Measurements from ENCODE around the gene OTOP2. TPM values are rescaled to one million over a fixed set of nuclear protein-coding genes. Genes with fewer than 3 reads are reported as not detected.

Gene OTOP2
- total and polyA plus RNA-seq, 9 of the 15 experiments (the other 6 are each of a cell fraction or from before 2014, with no cell fraction given), result 0.04 to 0.36 (median 0.14) TPM; not detected in 1

- peak; percentile 59; the same call in 1 of the 2 replicates for TF ChIP-seq ETS1 (conservative IDR thresholded peaks at IDR 0.05; ENCODE audit: control insufficient read depth, low read depth, low read length)
- peak; percentile 86 for TF ChIP-seq LEF1 (IDR thresholded peaks at IDR 0.05)
- TF ChIP-seq ZNF785 (CRISPR knock-in tag; IDR thresholded peaks at IDR 0.05), result no peak
- no peak for TF ChIP-seq ZNF395 (CRISPR knock-in tag; IDR thresholded peaks at IDR 0.05)
- 0 out of 2 replicates have a peak, but pooled peaks have one; percentile 14 for TF ChIP-seq KLF13 (tag; IDR thresholded peaks at IDR 0.05; ENCODE audit: borderline replicate concordance, low read depth)
- TF ChIP-seq POLR3A (IDR thresholded peaks at IDR 0.05; ENCODE audit: borderline replicate concordance, extremely low read depth, insufficient read depth, insufficient read length), result no peak
- TF ChIP-seq SREBF1 (IDR thresholded peaks at IDR 0.05; ENCODE audit: borderline replicate concordance, low read depth, low read length), result no peak
- TF ChIP-seq TOE1 (IDR thresholded peaks at IDR 0.05; ENCODE audit: borderline replicate concordance), result 0 out of 2 replicates have a peak, but pooled peaks have one; percentile 34
- peak; percentile 57; the same call in 1 of the 2 replicates for TF ChIP-seq TOE1 (CRISPR knock-in tag; IDR thresholded peaks at IDR 0.05; ENCODE audit: borderline replicate concordance, low read depth)
- TF ChIP-seq ZFP91 (CRISPR knock-in tag; IDR thresholded peaks at IDR 0.05), result peak; percentile 61; the same call in 1 of the 2 replicates
- peak; percentile 45 for TF ChIP-seq TAF1 (IDR thresholded peaks at IDR 0.05; ENCODE audit: control insufficient read depth, extremely low read depth, insufficient read depth, low read length, severe bottlenecking)
- peak; percentile 27; the same call in 1 of the 2 replicates for TF ChIP-seq CREB3 (tag; conservative IDR thresholded peaks at IDR 0.05; ENCODE audit: low read depth)
- no peak for TF ChIP-seq ZSCAN29 (IDR thresholded peaks at IDR 0.05)
- peak; percentile 25; the same call in 1 of the 2 replicates for TF ChIP-seq ZNF224 (CRISPR knock-in tag; IDR thresholded peaks at IDR 0.05)
- TF ChIP-seq ELK3 (CRISPR knock-in tag; IDR thresholded peaks at IDR 0.05), result no peak
- no peak for TF ChIP-seq ZNF140 (CRISPR knock-in tag; IDR thresholded peaks at IDR 0.05)
- TF ChIP-seq NBN (IDR thresholded peaks at IDR 0.05; ENCODE audit: low read depth), result peak; percentile 94
Observed at GRCh38 chr17:74981979-74982662, 58.0 kb downstream of the OTOP2 start (continued).
